Raji (cell line): ENCODE measurements around the gene SYNDIG1L.

Source experiments
- POLR2A ChIP-seq: IDR thresholded peaks from 2 replicates; pipeline ENCODE4 v1.6.1; 2011; ENCODE audit warnings: low read depth, low read length, control low read depth; ENCODE audit not compliant: insufficient read depth

SYNDIG1L gene

DNA sequence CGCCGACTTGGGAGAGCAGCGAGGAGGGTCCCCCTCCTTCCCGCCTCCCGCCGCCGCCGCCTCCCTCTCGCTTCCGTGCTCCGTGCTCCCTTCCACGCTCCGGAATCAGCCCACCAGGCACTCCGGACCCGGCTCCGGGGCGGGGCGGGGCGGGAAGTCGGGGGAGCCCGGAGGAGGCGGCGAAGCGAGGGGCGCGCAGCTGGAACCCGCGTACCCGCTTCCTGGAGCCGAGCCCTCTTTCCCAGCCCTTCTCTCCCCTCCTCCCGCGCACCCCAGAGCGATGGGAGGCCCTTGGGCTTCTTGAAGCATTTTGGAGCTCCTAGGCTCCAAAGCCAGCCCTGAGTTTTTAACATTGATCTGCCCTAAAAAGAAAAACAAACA, at the start of gene SYNDIG1L:
Gene SYNDIG1L, minus strand, starts transcription at position 9 of the 381 bp plus-strand sequence. CDS start 16,466 bp downstream, outside the sequence.
- no peak for TF ChIP-seq POLR2A

DNA sequence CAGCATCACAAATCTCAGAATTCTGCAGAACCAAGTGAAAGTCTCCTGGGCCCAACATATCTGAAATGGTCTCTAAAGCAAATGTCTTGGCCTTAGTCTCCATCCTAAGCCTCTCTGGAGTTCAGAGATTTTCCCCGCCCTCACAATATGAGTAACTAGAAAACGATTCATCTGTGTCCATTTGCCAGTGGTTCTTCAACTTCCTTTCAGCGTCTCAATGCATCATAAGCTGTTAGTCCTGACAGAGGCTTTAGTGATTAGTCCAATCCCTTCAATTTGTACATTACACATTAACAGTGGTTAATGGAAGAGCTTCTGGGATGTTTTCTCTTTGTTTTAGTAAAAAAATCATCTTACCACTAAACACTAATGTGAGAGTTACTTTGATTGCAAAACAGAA, 49.7 kb upstream of the SYNDIG1L start:
- TF ChIP-seq POLR2A = no peak

DNA sequence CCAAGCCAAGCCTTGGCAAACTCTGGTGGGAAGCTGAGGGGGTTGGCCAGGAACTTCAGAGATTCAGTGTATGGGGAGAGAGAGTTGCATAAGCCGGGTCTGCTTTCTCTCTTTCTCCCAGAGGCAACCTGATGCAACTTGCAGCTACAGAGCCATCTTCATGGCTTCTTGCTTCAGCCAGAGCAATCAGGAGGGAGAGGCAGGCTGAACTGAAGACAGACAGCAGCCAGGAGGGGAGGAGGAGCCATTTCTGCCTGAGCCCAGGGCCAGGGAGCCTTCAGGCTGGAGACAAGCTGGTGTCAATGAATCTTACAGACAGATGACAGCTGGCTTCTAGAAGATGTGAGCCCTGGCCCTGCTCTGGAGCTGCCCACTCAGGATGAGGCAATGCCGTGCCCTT, 48.4 kb upstream of the SYNDIG1L start:
- no peak for TF ChIP-seq POLR2A

DNA sequence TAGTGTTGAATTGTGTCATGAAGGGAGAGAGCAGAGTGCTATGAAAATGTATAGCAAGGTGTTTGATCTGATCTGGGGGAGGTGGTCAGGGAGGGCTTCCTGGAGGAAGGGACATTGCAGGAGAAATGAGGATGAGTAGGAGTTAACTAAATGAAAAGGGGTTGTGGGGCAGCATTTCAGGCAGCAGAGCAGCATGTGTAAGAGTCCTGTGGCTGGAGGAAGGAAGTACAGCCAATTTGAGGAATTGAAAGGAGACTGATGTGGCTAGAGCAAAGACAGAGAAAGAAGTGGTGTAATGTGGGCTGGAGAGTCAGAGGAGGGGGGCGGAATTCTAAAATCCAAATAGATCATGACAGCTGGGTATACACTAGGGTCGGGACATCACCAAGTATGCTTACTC, 46.6 kb upstream of the SYNDIG1L start:
- no peak for TF ChIP-seq POLR2A

DNA sequence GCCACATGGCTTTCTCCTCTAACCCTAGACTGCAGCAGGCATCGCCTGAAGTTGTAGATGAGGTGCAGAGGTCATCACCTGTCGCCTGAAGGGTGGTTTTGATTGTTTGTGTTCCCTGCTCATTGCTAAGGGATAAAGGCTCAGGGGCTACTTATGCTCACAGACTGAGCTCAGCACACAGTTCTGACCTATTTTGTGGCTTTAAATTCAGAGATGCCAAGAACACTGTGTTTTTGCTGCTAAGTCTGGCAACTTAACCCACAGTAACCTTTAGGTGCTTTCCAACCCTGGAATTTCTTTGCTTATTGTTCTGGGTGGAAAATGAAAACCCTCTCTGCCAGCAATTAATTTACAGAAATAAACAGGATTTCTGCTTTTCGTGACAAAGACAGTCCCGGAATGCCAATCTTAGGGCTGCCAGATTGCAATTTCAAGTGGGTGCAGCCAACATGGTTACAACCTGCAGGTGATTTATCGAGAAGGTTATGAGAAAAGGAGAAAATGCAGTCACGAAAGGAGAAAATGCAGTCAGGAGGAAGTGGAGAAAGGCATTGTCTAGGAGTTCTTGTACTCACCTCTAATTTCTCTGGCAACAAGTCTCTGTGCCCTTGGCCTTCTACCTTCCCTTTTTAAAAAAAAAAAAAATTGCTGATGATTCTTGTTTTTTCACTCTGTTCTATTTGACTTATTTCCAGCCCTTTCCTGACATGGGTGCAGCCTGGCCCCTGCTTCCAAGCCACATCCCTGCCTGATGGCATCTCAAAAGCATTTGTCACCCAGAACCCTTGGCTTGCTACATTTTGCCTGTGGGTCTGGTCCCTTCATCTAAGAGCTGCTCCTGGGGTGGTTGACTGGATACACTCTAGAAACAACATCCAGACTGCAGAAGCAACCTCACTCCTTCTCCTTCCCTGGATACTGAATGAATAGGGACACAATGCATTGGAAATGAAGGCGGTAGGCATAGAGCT, 43.8 kb upstream of the SYNDIG1L start:
- no peak for TF ChIP-seq POLR2A

DNA sequence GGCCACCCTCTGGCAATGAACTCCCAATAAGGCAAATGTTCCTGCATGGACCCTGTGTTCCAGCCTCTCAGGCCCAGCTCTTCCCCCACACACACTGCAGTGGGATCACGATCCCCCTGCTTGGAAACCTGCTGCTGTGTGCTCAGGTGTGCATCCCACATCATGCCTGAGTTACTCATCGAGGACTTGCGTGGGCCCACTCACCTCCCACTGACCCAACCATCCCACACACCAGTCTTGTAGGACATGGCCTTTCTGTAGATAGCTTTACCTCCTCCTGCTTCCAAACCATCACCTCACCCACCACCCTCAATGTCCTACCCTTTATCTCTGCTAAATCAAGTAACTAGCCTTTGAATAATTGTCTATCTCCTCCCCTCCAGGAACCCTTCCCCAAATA, 42.5 kb upstream of the SYNDIG1L start:
- TF ChIP-seq POLR2A = no peak

DNA sequence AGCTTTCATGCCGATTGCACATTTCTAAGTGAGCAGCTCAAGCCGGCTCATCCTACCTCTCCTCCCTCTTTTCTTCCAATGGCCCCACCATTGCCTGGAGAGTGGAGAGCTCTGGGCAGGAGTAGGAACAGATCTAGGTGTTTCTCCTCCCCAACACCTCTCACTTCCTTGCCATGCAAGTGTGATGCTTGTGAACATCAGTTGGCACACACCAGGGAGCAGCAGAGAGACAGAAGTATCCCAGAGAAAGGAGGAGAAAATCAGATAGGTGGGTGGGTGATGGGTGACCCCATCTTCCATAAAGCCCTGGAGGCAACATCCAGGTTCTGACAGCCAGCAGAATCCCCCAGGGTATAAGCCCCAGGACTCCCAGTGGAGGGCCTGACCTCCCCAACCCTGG, 39.3 kb upstream of the SYNDIG1L start:
- no peak for TF ChIP-seq POLR2A

DNA sequence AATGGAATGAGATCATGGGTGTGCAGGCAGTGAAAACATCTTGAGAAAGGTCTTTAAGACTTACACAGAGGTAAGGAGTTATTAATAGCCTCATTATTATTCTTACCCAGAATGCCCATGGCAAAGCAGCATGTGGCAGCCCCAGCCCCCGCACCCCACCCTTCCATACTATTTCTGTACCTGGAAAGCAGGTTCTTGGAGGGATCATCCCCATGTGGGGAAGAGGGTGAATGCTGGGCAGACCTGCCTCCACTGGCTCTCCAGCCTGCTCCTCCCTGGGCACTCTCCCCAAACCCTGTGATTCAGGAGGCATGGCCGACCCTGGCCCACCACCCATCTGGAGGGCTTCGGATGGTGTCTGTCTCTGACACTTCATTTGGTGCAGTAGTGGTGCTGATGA, 38.8 kb upstream of the SYNDIG1L start:
- no peak for TF ChIP-seq POLR2A

DNA sequence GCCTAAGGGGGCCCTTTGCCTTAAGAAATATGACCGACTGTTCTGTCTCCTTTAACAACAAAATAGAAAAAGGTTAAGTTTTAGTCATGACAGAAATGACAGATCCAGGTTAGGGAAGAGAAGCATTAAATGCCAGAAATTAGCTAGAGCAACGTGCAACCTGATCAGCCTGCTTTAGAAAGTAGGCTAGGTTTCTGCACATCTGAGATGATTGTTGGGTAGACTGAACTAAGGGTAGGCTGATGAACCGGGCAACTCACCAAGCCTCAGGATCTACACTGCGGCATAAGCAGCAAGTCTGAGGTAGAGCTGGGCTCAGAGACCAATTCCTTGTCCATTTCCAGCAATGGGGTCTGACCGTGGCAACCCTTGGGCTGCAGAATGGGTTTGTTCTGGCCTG, 37.7 kb upstream of the SYNDIG1L start:
- no peak for TF ChIP-seq POLR2A

DNA sequence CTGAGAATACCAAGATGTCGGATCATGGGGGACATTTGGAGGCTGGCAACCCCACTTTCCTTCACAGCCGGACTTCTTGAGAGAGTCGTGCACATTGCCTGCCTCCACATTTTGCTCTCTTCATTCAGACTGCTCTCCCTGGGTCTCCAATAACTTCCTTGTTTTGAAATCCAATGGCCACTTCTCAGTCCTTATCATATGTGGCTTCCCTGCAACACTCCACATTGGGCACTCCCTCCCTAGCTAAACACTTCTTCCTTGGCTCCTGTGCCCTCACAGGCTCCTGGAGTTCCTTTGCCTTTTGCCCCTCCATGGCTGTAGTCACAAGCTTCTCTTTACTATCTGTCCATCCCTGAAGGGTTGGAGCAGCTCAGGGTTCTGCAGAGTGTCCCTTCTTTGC, 37.0 kb upstream of the SYNDIG1L start:
- TF ChIP-seq POLR2A = no peak

DNA sequence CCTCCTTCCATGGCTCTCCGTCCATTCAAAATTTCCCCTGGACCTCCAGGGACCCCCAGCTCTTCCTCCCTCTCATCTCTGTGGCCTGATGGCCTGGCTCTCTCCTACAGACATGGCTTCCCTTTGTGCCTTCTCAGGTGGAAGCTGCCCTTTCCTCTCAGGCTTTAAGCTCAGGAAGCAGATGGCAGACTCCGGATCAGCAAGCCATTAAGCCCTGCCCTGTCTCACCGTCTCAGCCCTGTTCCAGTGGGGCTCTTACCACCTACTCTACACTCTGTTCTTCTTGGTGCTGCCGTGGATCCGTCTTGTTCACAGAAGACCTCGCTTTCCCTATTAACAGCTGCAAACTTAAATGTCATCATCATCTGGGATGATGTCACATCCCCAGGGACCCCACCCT, 34.0 kb upstream of the SYNDIG1L start:
- TF ChIP-seq POLR2A = no peak

DNA sequence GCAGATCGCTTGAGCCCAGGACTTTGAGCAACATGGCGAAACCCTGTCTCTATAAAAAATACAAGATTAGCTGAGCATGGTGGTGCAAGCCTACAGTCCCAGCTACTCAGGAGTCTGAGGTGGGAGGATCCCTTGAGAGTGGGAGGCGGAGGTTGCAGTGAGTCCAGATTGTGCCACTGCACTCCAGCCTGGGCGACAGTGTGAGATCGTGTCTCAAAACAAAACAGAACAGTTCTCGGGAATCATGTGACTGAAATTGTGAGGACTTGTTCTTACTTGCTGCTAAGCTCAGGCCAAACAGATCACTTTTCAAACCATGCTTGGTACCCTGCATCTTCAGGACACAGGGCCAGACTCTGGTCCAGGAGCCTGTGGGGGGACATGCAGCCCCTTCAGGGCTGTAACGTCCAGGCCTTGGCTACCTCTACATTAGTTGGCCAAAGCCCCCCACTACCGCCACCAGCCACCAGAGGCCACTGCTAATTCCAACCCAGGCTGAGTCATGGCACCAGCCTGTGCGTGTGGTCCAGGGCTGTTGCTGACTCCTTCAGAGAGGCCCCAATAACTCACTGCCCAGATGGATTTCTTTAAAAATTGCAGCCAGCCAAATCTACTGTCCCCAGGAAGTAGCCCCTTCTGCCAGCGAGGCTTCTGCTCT, 33.4 kb upstream of the SYNDIG1L start:
- TF ChIP-seq POLR2A = no peak

DNA sequence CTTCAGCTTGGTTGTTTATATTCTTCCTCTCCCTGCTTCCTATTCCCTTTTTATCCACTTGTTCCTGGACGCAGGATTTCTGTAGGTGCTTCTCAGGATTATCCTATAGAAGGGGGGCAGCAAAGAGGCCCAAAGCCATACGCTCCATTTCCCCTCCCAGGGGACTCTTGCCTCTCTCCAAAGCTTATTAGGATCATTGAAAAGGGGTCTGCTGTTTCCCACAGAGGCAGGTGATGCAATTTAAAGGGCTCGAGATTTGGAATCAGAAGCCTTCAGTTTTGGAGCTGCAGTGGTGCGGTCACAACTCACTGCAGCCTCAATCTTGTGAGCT, 31.5 kb upstream of the SYNDIG1L start:
- no peak for TF ChIP-seq POLR2A

DNA sequence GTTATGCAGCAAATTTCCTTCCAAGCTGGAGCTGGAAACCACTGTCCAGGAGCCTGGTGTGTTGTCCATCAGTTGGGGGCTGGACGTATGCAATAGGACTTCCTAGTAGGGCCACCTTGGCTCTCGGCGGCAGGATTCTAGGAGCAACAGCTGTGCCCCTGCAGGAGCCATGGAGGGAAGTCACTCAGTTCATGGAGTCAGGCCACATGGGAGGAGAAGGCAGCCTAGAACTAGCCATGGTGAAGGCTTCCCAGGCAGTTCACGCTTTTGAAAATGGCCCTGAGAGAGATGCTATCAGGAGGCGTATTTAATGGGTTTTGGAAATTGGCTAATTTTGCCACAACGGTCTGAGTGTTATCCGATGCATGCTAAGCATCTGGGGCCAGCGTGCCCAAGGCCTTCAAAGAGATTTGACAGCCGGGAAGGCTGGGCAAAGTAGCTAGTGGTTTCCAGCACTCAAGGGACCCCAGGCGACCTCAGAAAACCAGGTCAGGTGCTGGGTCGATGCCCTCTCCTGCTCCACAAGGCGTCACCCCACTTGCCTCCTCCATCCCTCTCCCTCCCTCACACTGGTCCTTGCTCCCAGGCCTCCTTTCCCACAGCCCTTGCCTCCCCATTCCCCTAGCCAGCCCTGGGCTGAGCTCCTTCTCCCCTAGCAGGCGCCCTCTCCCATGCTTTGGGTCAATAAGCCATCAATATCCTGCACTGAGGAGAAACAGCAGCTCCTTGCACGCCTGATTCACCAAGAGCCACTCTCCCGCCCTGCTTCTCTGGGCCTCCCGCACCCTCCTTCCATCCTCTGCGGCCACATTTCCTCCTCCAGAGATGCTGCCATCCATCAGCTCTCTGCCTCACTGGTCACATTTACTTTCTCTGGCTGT, 30.9 kb upstream of the SYNDIG1L start:
- no peak for TF ChIP-seq POLR2A

DNA sequence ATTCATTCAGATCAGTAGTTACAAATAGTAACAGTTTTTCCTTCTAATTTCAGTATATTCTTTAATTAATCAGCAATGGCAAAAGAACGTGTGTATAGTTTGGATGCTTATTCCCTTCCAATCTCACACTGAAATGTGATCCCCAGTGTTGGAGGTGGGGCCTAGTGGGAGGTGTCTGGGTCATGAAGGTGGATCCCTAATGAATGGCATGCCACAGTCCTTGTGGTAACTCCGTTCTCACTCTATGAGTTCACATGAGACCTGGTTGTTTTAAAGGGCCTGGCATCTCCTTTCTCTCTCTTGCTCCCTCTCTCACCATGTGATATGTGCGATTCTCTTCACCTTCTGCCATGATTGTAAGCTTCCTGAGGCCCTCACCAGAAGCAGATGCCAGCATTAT, 18.9 kb upstream of the SYNDIG1L start:
- TF ChIP-seq POLR2A = no peak
